SK-N-SH treated with all-trans-retinoic acid at 6 μM for 48 hours (cell line): ENCODE results near the gene TSNAX.

ENCODE experiments used
- ATAC-seq: fragments of 200-7000 bp; cut with Tn5 transposase; 3 replicates; pipeline ENCODE4 v1.9.1; 2020; ENCODE audit warnings: mild to moderate bottlenecking, moderate library complexity
- ARNTL ChIP-seq: fragments of 450-650 bp; formaldehyde crosslinking; IDR thresholded peaks from 2 replicates; pipeline ENCODE4 v1.5.0; 2020; ENCODE audit warnings: low read depth, mild to moderate bottlenecking, moderate library complexity, borderline replicate concordance
- BACH2 ChIP-seq: fragments of 250-450 bp; sonication (Bioruptor Pico); IDR thresholded peaks from 2 replicates; pipeline ENCODE4 v1.9.0; 2021; ENCODE audit warnings: mild to moderate bottlenecking, borderline replicate concordance
- CSDC2 ChIP-seq: fragments of 250-450 bp; sonication (Bioruptor Pico); IDR thresholded peaks from 2 replicates; pipeline ENCODE4 v1.5.0; 2020; ENCODE audit warnings: mild to moderate bottlenecking, moderate library complexity
- ESRRG ChIP-seq: fragments of 250-450 bp; sonication (Bioruptor Pico); IDR thresholded peaks from 2 replicates; pipeline ENCODE4 v1.6.1; 2021; ENCODE audit warnings: mild to moderate bottlenecking
- GLIS3 ChIP-seq: fragments of 250-450 bp; sonication (Bioruptor Pico); IDR thresholded peaks from 2 replicates; pipeline ENCODE4 v1.5.0; 2020; ENCODE audit warnings: mild to moderate bottlenecking, moderate library complexity
- ISL1 ChIP-seq: fragments of 250-450 bp; sonication (Bioruptor Pico); IDR thresholded peaks from 2 replicates; pipeline ENCODE4 v2.1.2; 2022; ENCODE audit warnings: mild to moderate bottlenecking, moderate library complexity
- OSR1 ChIP-seq: fragments of 250-450 bp; sonication (Bioruptor Pico); IDR thresholded peaks from 2 replicates; pipeline ENCODE4 v1.8.0; 2022; ENCODE audit warnings: moderate library complexity, mild to moderate bottlenecking, inconsistent platforms
- PPARA ChIP-seq: fragments of 250-450 bp; sonication (Bioruptor Pico); IDR thresholded peaks from 2 replicates; pipeline ENCODE4 v1.5.0; 2020; ENCODE audit warnings: mild to moderate bottlenecking, borderline replicate concordance
- SNAI2 ChIP-seq: fragments of 250-450 bp; sonication (Bioruptor Pico); IDR thresholded peaks from 2 replicates; pipeline ENCODE4 v1.5.0; 2020; ENCODE audit warnings: mild to moderate bottlenecking, moderate library complexity
- TOX ChIP-seq: fragments of 250-450 bp; sonication (Bioruptor Pico); IDR thresholded peaks from 2 replicates; pipeline ENCODE4 v1.8.0; 2021; ENCODE audit warnings: mild to moderate bottlenecking, moderate library complexity, borderline replicate concordance
- ZC3H10 ChIP-seq: fragments of 250-450 bp; sonication (Bioruptor Pico); IDR thresholded peaks from 2 replicates; pipeline ENCODE4 v1.5.1; 2021; ENCODE audit warnings: mild to moderate bottlenecking, moderate library complexity
- ZFP3 ChIP-seq: fragments of 250-450 bp; sonication (Bioruptor Pico); IDR thresholded peaks from 2 replicates; pipeline ENCODE4 v1.5.0; 2020; ENCODE audit warnings: mild to moderate bottlenecking, moderate library complexity
- ZNF565 ChIP-seq: fragments of 450-650 bp; formaldehyde crosslinking; conservative IDR thresholded peaks from 2 replicates; pipeline ENCODE4 v1.5.0; 2020; ENCODE audit warnings: low read depth, mild to moderate bottlenecking, moderate library complexity
- TF ChIP-seq, protein P1 (sequence below): fragments of 250-450 bp; sonication (Bioruptor Pico); IDR thresholded peaks from 2 replicates; pipeline ENCODE4 v1.8.0; 2021; ENCODE audit warnings: low read depth, mild to moderate bottlenecking, moderate library complexity, borderline replicate concordance
- TF ChIP-seq, protein P2 (sequence below): fragments of 250-450 bp; sonication (Bioruptor Pico); IDR thresholded peaks from 2 replicates; pipeline ENCODE4 v1.5.1; 2020; ENCODE audit warnings: low read depth, mild to moderate bottlenecking, moderate library complexity
- TF ChIP-seq, protein P3 (sequence below): fragments of 250-450 bp; sonication (Bioruptor Pico); IDR thresholded peaks from 2 replicates; pipeline ENCODE4 v1.8.0; 2020; ENCODE audit warnings: mild to moderate bottlenecking, moderate library complexity, borderline replicate concordance
- TF ChIP-seq, protein P4 (sequence below): fragments of 250-450 bp; sonication (Bioruptor Pico); IDR thresholded peaks from 2 replicates; pipeline ENCODE4 v1.5.1; 2021; ENCODE audit warnings: mild to moderate bottlenecking, moderate library complexity
- TF ChIP-seq, protein P5 (sequence below): fragments of 250-450 bp; sonication (Bioruptor Pico); IDR thresholded peaks from 2 replicates; pipeline ENCODE4 v1.5.0; 2020; ENCODE audit warnings: mild to moderate bottlenecking, moderate library complexity

Gene TSNAX

DNA sequence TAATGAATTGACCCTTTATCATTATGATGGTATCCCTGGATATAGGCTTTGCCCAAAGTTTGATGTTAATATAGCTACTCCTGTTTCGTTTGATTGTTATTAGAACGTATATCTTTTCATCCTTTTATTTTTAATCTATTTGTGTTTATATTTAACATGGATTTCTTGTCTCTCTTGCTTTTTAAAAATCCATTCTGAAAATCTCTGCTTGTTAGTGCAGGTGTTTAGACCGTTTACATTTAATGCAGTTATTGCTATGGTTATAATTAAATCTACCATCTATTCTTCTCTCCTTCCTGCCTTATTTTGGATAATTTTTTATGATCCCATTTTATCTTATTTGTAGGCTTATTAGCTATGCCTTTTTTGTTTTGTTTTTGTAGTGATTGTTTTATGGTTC, 12.4 kb downstream of the TSNAX start (continued):
- TF ChIP-seq ISL1 (CRISPR knock-in tag) = no peak

DNA sequence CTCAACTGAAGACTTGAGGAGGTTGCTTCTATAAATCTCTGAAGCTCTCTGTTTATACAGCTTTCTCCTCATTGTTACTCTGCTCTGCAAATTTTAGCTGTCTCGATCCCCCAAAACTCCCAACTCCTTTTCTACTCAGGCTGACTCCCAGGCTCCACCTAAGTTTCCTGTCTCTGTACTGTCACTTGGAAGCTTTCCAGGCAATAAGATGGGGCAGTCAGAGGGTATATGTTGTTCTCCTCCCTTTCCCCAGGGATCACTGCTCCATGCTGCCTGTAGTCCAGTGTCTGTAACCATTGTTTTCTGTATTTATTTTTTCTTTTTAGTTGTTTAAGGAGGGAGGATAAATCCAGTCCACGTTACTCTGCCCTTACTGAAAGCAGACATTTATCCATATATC, 13.4 kb downstream of the TSNAX start:
- TF ChIP-seq OSR1 (no peak), ZNF565 (no peak), ESRRG (no peak)
- TF ChIP-seq, all 23 proteins: peak for 0
- ATAC-seq = no peak

DNA sequence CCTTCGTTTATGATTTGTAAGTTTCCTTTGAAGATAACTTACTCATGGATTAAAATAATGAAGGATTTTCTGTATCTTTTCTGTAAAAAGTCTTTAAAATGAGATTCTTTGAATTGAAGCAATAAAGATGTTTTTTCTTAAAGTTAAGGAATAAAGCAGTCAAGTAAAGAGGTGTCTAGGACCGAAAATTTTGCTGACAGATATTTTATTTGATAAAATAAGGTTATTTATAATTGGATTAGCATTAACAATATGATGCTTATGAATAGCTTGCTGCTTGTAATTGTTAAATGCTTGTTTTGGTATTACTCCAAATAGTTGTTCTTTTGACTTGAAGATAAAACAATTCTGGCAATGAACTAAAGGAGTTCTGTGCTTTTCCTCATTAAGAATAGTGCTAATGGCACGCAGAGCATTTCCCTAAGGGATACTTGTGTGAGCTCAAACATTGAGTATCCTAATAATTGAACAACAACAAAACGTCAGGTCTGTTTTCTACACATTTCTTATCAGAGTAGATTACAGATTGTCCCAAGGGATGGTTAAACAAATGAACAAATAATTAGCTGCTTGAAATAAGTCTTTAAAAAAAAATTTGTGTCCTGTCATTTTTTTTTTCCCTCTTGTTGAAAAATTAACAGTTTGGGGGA, 16.6 kb downstream of the TSNAX start:
- ATAC-seq = no peak
- TF ChIP-seq, protein P1, sequence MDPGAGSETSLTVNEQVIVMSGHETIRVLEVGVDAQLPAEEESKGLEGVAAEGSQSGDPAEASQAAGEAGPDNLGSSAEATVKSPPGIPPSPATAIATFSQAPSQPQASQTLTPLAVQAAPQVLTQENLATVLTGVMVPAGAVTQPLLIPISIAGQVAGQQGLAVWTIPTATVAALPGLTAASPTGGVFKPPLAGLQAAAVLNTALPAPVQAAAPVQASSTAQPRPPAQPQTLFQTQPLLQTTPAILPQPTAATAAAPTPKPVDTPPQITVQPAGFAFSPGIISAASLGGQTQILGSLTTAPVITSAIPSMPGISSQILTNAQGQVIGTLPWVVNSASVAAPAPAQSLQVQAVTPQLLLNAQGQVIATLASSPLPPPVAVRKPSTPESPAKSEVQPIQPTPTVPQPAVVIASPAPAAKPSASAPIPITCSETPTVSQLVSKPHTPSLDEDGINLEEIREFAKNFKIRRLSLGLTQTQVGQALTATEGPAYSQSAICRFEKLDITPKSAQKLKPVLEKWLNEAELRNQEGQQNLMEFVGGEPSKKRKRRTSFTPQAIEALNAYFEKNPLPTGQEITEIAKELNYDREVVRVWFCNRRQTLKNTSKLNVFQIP (CRISPR knock-in tag) = no peak
- no peak for TF ChIP-seq PPARA (CRISPR knock-in tag)

DNA sequence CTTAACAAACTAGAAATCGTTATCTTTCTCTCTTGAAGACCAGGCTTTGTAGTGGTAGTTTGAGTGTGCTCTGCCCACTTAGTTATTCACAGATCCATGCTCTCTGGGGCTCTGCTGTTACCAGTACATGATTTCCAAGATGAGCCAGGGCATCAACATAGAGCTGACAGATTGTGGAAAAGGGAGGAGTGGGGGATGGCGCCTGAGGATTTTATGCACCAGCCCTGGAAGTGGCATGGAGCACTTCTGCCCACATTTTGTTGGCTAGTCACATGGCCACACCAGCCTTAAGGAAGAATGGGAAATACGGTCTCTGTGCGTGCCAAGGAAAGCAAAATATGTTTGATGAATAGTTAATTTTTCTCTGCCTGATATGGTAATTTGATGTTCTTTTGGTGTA, 18.2 kb downstream of the TSNAX start:
- TF ChIP-seq SNAI2 (CRISPR knock-in tag) = no peak
- TF ChIP-seq ZNF565 = no peak
- no peak for TF ChIP-seq ESRRG
- no peak for ATAC-seq

DNA sequence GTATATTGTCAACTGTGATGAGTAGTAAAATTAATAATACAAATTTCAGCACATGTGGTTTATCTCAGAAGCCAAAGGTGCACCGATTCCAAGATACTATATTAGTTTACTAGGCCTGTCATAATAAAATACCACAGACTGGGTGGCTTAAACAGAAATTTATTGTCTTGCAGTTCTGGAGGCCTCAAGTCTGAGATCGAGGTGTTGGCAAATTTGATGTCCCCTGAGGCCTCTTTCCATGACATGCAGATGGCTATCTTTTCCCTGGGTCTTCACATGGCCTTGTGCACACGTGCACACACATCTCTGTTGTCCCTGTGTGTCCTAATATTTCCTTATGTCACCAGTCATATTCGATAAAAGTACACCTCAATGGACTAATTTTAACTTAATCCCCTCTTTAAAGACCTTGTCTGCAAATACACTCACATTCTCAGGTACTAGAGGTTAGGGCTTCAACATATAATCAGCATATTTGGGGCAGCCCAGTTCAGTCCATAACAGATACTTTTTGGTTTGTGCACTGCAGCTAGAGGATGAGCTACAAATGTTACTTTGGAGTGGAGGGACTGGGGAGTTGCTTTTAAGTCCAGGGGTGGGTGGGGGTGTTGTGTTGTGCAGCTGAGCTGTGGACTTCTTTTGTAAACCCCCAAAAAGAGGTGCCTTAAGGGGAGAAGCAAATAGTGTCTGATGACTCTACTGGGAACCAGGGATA, 21.4 kb downstream of the TSNAX start:
- peak; percentile 31 for ATAC-seq
- TF ChIP-seq TOX (CRISPR knock-in tag) (no peak), ZNF565 (no peak), ARNTL (CRISPR knock-in tag) (no peak), BACH2 (CRISPR knock-in tag) (no peak), OSR1 (no peak), ESRRG (no peak), PPARA (CRISPR knock-in tag) (no peak), CSDC2 (CRISPR knock-in tag) (no peak), ZC3H10 (CRISPR knock-in tag) (no peak), GLIS3 (CRISPR knock-in tag) (no peak), ZFP3 (CRISPR knock-in tag) (no peak)
- TF ChIP-seq, protein P2, sequence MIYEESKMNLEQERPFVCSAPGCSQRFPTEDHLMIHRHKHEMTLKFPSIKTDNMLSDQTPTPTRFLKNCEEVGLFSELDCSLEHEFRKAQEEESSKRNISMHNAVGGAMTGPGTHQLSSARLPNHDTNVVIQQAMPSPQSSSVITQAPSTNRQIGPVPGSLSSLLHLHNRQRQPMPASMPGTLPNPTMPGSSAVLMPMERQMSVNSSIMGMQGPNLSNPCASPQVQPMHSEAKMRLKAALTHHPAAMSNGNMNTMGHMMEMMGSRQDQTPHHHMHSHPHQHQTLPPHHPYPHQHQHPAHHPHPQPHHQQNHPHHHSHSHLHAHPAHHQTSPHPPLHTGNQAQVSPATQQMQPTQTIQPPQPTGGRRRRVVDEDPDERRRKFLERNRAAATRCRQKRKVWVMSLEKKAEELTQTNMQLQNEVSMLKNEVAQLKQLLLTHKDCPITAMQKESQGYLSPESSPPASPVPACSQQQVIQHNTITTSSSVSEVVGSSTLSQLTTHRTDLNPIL = no peak
- TF ChIP-seq, protein P3, sequence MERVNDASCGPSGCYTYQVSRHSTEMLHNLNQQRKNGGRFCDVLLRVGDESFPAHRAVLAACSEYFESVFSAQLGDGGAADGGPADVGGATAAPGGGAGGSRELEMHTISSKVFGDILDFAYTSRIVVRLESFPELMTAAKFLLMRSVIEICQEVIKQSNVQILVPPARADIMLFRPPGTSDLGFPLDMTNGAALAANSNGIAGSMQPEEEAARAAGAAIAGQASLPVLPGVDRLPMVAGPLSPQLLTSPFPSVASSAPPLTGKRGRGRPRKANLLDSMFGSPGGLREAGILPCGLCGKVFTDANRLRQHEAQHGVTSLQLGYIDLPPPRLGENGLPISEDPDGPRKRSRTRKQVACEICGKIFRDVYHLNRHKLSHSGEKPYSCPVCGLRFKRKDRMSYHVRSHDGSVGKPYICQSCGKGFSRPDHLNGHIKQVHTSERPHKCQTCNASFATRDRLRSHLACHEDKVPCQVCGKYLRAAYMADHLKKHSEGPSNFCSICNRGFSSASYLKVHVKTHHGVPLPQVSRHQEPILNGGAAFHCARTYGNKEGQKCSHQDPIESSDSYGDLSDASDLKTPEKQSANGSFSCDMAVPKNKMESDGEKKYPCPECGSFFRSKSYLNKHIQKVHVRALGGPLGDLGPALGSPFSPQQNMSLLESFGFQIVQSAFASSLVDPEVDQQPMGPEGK (CRISPR knock-in tag) = no peak
- TF ChIP-seq, protein P4, sequence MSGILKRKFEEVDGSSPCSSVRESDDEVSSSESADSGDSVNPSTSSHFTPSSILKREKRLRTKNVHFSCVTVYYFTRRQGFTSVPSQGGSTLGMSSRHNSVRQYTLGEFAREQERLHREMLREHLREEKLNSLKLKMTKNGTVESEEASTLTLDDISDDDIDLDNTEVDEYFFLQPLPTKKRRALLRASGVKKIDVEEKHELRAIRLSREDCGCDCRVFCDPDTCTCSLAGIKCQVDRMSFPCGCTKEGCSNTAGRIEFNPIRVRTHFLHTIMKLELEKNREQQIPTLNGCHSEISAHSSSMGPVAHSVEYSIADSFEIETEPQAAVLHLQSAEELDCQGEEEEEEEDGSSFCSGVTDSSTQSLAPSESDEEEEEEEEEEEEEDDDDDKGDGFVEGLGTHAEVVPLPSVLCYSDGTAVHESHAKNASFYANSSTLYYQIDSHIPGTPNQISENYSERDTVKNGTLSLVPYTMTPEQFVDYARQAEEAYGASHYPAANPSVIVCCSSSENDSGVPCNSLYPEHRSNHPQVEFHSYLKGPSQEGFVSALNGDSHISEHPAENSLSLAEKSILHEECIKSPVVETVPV (CRISPR knock-in tag) = no peak
- TF ChIP-seq, protein P5, sequence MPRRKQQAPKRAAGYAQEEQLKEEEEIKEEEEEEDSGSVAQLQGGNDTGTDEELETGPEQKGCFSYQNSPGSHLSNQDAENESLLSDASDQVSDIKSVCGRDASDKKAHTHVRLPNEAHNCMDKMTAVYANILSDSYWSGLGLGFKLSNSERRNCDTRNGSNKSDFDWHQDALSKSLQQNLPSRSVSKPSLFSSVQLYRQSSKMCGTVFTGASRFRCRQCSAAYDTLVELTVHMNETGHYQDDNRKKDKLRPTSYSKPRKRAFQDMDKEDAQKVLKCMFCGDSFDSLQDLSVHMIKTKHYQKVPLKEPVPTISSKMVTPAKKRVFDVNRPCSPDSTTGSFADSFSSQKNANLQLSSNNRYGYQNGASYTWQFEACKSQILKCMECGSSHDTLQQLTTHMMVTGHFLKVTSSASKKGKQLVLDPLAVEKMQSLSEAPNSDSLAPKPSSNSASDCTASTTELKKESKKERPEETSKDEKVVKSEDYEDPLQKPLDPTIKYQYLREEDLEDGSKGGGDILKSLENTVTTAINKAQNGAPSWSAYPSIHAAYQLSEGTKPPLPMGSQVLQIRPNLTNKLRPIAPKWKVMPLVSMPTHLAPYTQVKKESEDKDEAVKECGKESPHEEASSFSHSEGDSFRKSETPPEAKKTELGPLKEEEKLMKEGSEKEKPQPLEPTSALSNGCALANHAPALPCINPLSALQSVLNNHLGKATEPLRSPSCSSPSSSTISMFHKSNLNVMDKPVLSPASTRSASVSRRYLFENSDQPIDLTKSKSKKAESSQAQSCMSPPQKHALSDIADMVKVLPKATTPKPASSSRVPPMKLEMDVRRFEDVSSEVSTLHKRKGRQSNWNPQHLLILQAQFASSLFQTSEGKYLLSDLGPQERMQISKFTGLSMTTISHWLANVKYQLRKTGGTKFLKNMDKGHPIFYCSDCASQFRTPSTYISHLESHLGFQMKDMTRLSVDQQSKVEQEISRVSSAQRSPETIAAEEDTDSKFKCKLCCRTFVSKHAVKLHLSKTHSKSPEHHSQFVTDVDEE (CRISPR knock-in tag) = no peak
- TF ChIP-seq, all 23 proteins: peak for 0
